Liver (tissue), 3 donors: Measurements from ENCODE around the gene GSTA2.
"Not testable (repeated sequence)": the region's sequence is repeated elsewhere in the genome, so short reads cannot be mapped to it uniquely, and the experiment has no call there.

Experiments
- GABPA ChIP-seq, 2 donors: IDR thresholded peaks in 1 of 2; conservative IDR thresholded peaks in 1 of 2; 2 replicates each; pipeline ENCODE4 v1.6.1; 2016; ENCODE audit warnings: antibody characterized with exemption in 2 of 2, mild to moderate bottlenecking in 1 of 2, moderate library complexity in 1 of 2
- SP1 ChIP-seq: IDR thresholded peaks from 2 replicates; pipeline ENCODE4 v1.6.1; 2018; ENCODE audit warnings: antibody characterized with exemption, mild to moderate bottlenecking
- TF ChIP-seq, protein P1 (sequence below): fragments of 150-350 bp; IDR thresholded peaks from 2 replicates; pipeline ENCODE4 v1.5.1; 2017; ENCODE audit warnings: improper control_type of control experiment, low read depth, low read length; ENCODE audit not compliant: missing input control
- donor health status: healthy.
- donor health status: healthy.

DNA sequence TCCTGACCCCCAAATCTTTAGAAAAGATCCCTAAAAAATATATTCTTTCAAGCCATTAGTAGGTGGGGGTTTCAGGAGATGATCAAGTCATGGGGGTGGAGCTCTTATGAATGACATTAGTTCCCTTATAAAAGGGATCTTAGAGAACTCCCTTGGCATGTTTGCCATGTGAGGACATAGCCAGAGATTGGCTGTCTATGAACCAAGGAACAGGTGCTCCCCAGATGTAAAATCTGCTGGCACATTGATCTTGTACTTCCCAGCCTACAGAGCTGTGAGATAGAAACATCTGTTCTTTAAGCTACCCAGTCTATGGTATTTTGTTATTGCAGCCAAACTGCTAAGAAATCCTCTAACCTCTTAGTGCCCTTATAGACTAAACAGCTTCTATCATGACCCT lies 4.4 kb upstream of the GSTA2 start:
- not testable (repeated sequence) for TF ChIP-seq GABPA (IDR thresholded peaks at IDR 0.05 in 1 of 2, conservative IDR thresholded peaks at IDR 0.05 in 1 of 2); SP1
- TF ChIP-seq, protein P1, sequence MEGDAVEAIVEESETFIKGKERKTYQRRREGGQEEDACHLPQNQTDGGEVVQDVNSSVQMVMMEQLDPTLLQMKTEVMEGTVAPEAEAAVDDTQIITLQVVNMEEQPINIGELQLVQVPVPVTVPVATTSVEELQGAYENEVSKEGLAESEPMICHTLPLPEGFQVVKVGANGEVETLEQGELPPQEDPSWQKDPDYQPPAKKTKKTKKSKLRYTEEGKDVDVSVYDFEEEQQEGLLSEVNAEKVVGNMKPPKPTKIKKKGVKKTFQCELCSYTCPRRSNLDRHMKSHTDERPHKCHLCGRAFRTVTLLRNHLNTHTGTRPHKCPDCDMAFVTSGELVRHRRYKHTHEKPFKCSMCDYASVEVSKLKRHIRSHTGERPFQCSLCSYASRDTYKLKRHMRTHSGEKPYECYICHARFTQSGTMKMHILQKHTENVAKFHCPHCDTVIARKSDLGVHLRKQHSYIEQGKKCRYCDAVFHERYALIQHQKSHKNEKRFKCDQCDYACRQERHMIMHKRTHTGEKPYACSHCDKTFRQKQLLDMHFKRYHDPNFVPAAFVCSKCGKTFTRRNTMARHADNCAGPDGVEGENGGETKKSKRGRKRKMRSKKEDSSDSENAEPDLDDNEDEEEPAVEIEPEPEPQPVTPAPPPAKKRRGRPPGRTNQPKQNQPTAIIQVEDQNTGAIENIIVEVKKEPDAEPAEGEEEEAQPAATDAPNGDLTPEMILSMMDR, result not testable (repeated sequence)
